Measurements from ENCODE around the gene FXYD1. TPM values are rescaled to one million over a fixed set of nuclear protein-coding genes. Genes with fewer than 3 reads are reported as not detected.

Gene FXYD1
- polyA plus RNA-seq, 1 of the 3 experiments (the other 2 are of a cell fraction) = 0.12 TPM

GRCh38 chr19:35112995-35113688 lies 25.5 kb upstream of the FXYD1 start:
- no peaks in the 10 kb centered on the region for H3K79me2 ChIP-seq (ENCODE audit: insufficient read depth)
- H2AFZ ChIP-seq (ENCODE audit: low read depth) = no peak overlapping the region
- no peak overlapping the region for H3K9ac ChIP-seq
- no peak overlapping the region for H3K27ac ChIP-seq (ENCODE audit: low read depth in 2 of 2, low read length in 1 of 2)
- TF ChIP-seq TEAD4 (IDR thresholded peaks at IDR 0.05; ENCODE audit: borderline replicate concordance, insufficient read depth) (no peak), NFIC (IDR thresholded peaks at IDR 0.05; ENCODE audit: borderline replicate concordance) (no peak), NRF1 (IDR thresholded peaks at IDR 0.05; ENCODE audit: low read depth, low read length) (no peak), MAX (IDR thresholded peaks at IDR 0.05; ENCODE audit: low read depth) (no peak), RXRA (IDR thresholded peaks at IDR 0.05; ENCODE audit: borderline replicate concordance, low read depth) (no peak)
- no peaks in the 10 kb centered on the region for H3K9me2 ChIP-seq
- POLR2A ChIA-PET = no interaction called here
- 81% methylated on average over 10 of the region's 15 CpGs for WGBS (ENCODE audit: low lambda C conversion rate)
- no peak for DNase-seq
- peaks cover 0 to 8% of the 10 kb centered on the region in 2 experiments; a peak in 1 of 4 replicates for H3K4me1 ChIP-seq (ENCODE audit: control insufficient read depth in 1 of 2, insufficient read depth in 2 of 2, low read depth in 1 of 2, low read length in 1 of 2)
- H3K4me2 ChIP-seq = no peak overlapping the region
- H3K27me3 ChIP-seq (ENCODE audit: insufficient read depth) = no peaks in the 10 kb centered on the region; the same call in 1 of the 2 replicates
- H3K4me3 ChIP-seq (ENCODE audit: low read depth in 2 of 2, low read length in 1 of 2) = no peak overlapping the region
- no peaks in the 10 kb centered on the region for H3K9me3 ChIP-seq
- H3F3A ChIP-seq (replicated peaks; ENCODE audit: insufficient read depth) = no peaks in the 10 kb centered on the region
- no peaks in the 10 kb centered on the region for H4K20me1 ChIP-seq (ENCODE audit: insufficient read depth)
- CTCF ChIA-PET = interaction anchor here (1.0 kb wide), 1 partner anchor 24 kb away, joined by 3 read pairs; no protein-coding TSS in a partner anchor
- no peaks in the 10 kb centered on the region for H3K36me3 ChIP-seq (replicated peaks in 1 of 2; ENCODE audit: control insufficient read depth in 1 of 2, insufficient read depth in 2 of 2, low read length in 1 of 2)

GRCh38 chr19:35114353-35115176 lies 24.1 kb upstream of the FXYD1 start:
- TF ChIP-seq RCOR1 (IDR thresholded peaks at IDR 0.05; ENCODE audit: low read length) (no peak), CHD2 (IDR thresholded peaks at IDR 0.05; ENCODE audit: low read length, partially characterized antibody) (no peak), USF2 (IDR thresholded peaks at IDR 0.05; ENCODE audit: borderline replicate concordance, low read depth, low read length) (no peak), EZH2phosphoT487 (IDR thresholded peaks at IDR 0.05; ENCODE audit: borderline replicate concordance, low read depth) (no peak), SMC3 (IDR thresholded peaks at IDR 0.05; ENCODE audit: low read depth, low read length) (peak; percentile 61), NRF1 (IDR thresholded peaks at IDR 0.05; ENCODE audit: low read depth, low read length) (no peak), GABPA (IDR thresholded peaks at IDR 0.05; ENCODE audit: low read depth) (no peak), CTCF (IDR thresholded peaks at IDR 0.05) (peak; percentile 96), RAD21 (IDR thresholded peaks at IDR 0.05; ENCODE audit: low read length) (peak; percentile 70), GATA2 (CRISPR knock-in tag; IDR thresholded peaks at IDR 0.05) (no peak), IRF3 (IDR thresholded peaks at IDR 0.05; ENCODE audit: low read depth, low read length) (no peak), SIN3A (IDR thresholded peaks at IDR 0.05; ENCODE audit: borderline replicate concordance, low read depth, low read length) (no peak), ELF1 (IDR thresholded peaks at IDR 0.05) (no peak)
- Histone ChIP-seq H3K27ac (ENCODE audit: low read depth in 2 of 2, low read length in 1 of 2) (no peak overlapping the region), H3F3A (replicated peaks; ENCODE audit: insufficient read depth) (no peaks in the 10 kb centered on the region), H3K4me1 (ENCODE audit: control insufficient read depth in 1 of 2, insufficient read depth in 2 of 2, low read depth in 1 of 2, low read length in 1 of 2) (peaks cover 0 to 8% of the 10 kb centered on the region in 2 experiments; a peak in 1 of 4 replicates), H3K9ac (no peak overlapping the region), H2AFZ (ENCODE audit: low read depth) (no peak overlapping the region), H3K4me2 (peak overlapping the region; percentile 42; the same call in 1 of the 2 replicates), H3K79me2 (ENCODE audit: insufficient read depth) (no peaks in the 10 kb centered on the region), H3K36me3 (replicated peaks in 1 of 2; ENCODE audit: control insufficient read depth in 1 of 2, insufficient read depth in 2 of 2, low read length in 1 of 2) (no peaks in the 10 kb centered on the region), H4K20me1 (ENCODE audit: insufficient read depth) (no peaks in the 10 kb centered on the region), H3K27me3 (ENCODE audit: insufficient read depth) (no peaks in the 10 kb centered on the region; the same call in 1 of the 2 replicates), H3K9me3 (no peaks in the 10 kb centered on the region), H3K4me3 (ENCODE audit: low read depth in 2 of 2, low read length in 1 of 2) (peak overlapping the region in 1 of 2 experiments; percentile 44; a peak in 1 of 4 replicates), H3K9me2 (no peaks in the 10 kb centered on the region)
- WGBS (ENCODE audit: low lambda C conversion rate) = 27% methylated on average over 19 of the region's 23 CpGs
- peak; percentile 92 for DNase-seq
- CTCF ChIA-PET = interaction anchor here (0.6 to 3.9 kb wide), 27 partner anchors 8 to 239 kb away, joined by 3 to 66 read pairs (median 5); partner anchors contain the start of genes FXYD1, FXYD7 and LGI4
- POLR2A ChIA-PET = no interaction called here

Measured in SK-N-SH (cell line).